ENCODE measurements around the gene AKAP11. TPM values are rescaled to one million over a fixed set of nuclear protein-coding genes. Genes with fewer than 3 reads are reported as not detected.

AKAP11 gene
- total and polyA plus RNA-seq, 2 donors (not counting 1 experiment from before 2014, with no cell fraction given): 27.8 to 34.0 TPM

GRCh38 chr13:42279080-42279479 lies 7.1 kb downstream of the AKAP11 start:
- no peak overlapping the region for H2AFZ ChIP-seq (ENCODE audit: low read length)
- no peaks in the 10 kb centered on the region for H3K9me3 ChIP-seq (ENCODE audit: control insufficient read depth, insufficient read depth, low read depth, low read length)
- H3K27me3 ChIP-seq (ENCODE audit: control insufficient read depth, insufficient read depth, low read length): no peaks in the 10 kb centered on the region
- no peaks in the 10 kb centered on the region for H3K36me3 ChIP-seq (ENCODE audit: control insufficient read depth, insufficient read depth, low read length)
- peaks cover 2% of the 10 kb centered on the region for H4K20me1 ChIP-seq (ENCODE audit: control insufficient read depth, extremely low read depth, insufficient read depth, low read length)
- H3K4me1 ChIP-seq (ENCODE audit: control insufficient read depth, extremely low read depth, insufficient read depth, low read length): peaks cover 2% of the 10 kb centered on the region
- no peak overlapping the region for H3K4me2 ChIP-seq (ENCODE audit: extremely low read depth, insufficient read depth, low read length)
- no peak for TF ChIP-seq EZH2 (IDR thresholded peaks at IDR 0.05; ENCODE audit: low read length, missing control alignments)
- TF ChIP-seq CTCF (conservative IDR thresholded peaks at IDR 0.05 in 1 of 2, IDR thresholded peaks at IDR 0.05 in 1 of 2; ENCODE audit: low read depth in 1 of 2, low read length in 2 of 2): no peak
- peak in 1 of 2 donors; percentile 49 for DNase-seq (ENCODE audit: low read depth in 2 of 2)
- H3K79me2 ChIP-seq (ENCODE audit: control insufficient read depth, insufficient read depth, low read length): peaks cover 77% of the 10 kb centered on the region
- H3K9ac ChIP-seq (ENCODE audit: insufficient read depth, low read length): no peak overlapping the region
- no peak overlapping the region for H3K27ac ChIP-seq (ENCODE audit: insufficient read depth, low read length)
- H3K4me3 ChIP-seq (replicated peaks in 1 of 4; ENCODE audit: control extremely low read depth in 1 of 4, insufficient read depth in 1 of 4, low read depth in 3 of 4, low read length in 4 of 4): no peak overlapping the region

- Histone ChIP-seq H3K4me3 (replicated peaks in 1 of 4; ENCODE audit: control extremely low read depth in 1 of 4, insufficient read depth in 1 of 4, low read depth in 3 of 4, low read length in 4 of 4) (no peak overlapping the region), H4K20me1 (ENCODE audit: control insufficient read depth, extremely low read depth, insufficient read depth, low read length) (peaks cover 2% of the 10 kb centered on the region), H3K9me3 (ENCODE audit: control insufficient read depth, insufficient read depth, low read depth, low read length) (no peaks in the 10 kb centered on the region), H3K27me3 (ENCODE audit: control insufficient read depth, insufficient read depth, low read length) (no peaks in the 10 kb centered on the region), H3K36me3 (ENCODE audit: control insufficient read depth, insufficient read depth, low read length) (no peaks in the 10 kb centered on the region), H2AFZ (ENCODE audit: low read length) (no peak overlapping the region), H3K9ac (ENCODE audit: insufficient read depth, low read length) (no peak overlapping the region), H3K4me2 (ENCODE audit: extremely low read depth, insufficient read depth, low read length) (no peak overlapping the region), H3K27ac (ENCODE audit: insufficient read depth, low read length) (no peak overlapping the region), H3K4me1 (ENCODE audit: control insufficient read depth, extremely low read depth, insufficient read depth, low read length) (no peaks in the 10 kb centered on the region), H3K79me2 (ENCODE audit: control insufficient read depth, insufficient read depth, low read length) (peaks cover 70% of the 10 kb centered on the region)
- no peak for TF ChIP-seq EZH2 (IDR thresholded peaks at IDR 0.05; ENCODE audit: low read length, missing control alignments)
- no peak for TF ChIP-seq CTCF (conservative IDR thresholded peaks at IDR 0.05 in 1 of 2, IDR thresholded peaks at IDR 0.05 in 1 of 2; ENCODE audit: low read depth in 1 of 2, low read length in 2 of 2)
- no peak for DNase-seq (ENCODE audit: low read depth in 2 of 2)
Observed at GRCh38 chr13:42279986-42280385, 8.0 kb downstream of the AKAP11 start.

GRCh38 chr13:42280537-42280936 lies 8.6 kb downstream of the AKAP11 start:
- DNase-seq (ENCODE audit: low read depth in 2 of 2): no peak

More at GRCh38 chr13:42280537-42280936, 8.6 kb downstream of the AKAP11 start:
- Histone ChIP-seq H3K4me2 (ENCODE audit: extremely low read depth, insufficient read depth, low read length) (no peak overlapping the region), H3K4me1 (ENCODE audit: control insufficient read depth, extremely low read depth, insufficient read depth, low read length) (no peaks in the 10 kb centered on the region), H3K9ac (ENCODE audit: insufficient read depth, low read length) (no peak overlapping the region), H3K4me3 (replicated peaks in 1 of 4; ENCODE audit: control extremely low read depth in 1 of 4, insufficient read depth in 1 of 4, low read depth in 3 of 4, low read length in 4 of 4) (no peak overlapping the region), H3K36me3 (ENCODE audit: control insufficient read depth, insufficient read depth, low read length) (no peaks in the 10 kb centered on the region), H3K79me2 (ENCODE audit: control insufficient read depth, insufficient read depth, low read length) (peaks cover 64% of the 10 kb centered on the region), H4K20me1 (ENCODE audit: control insufficient read depth, extremely low read depth, insufficient read depth, low read length) (peaks cover 2% of the 10 kb centered on the region), H3K27me3 (ENCODE audit: control insufficient read depth, insufficient read depth, low read length) (no peaks in the 10 kb centered on the region), H2AFZ (ENCODE audit: low read length) (no peak overlapping the region), H3K27ac (ENCODE audit: insufficient read depth, low read length) (no peak overlapping the region), H3K9me3 (ENCODE audit: control insufficient read depth, insufficient read depth, low read depth, low read length) (no peaks in the 10 kb centered on the region)
- TF ChIP-seq CTCF (conservative IDR thresholded peaks at IDR 0.05 in 1 of 2, IDR thresholded peaks at IDR 0.05 in 1 of 2; ENCODE audit: low read depth in 1 of 2, low read length in 2 of 2) (no peak), EZH2 (IDR thresholded peaks at IDR 0.05; ENCODE audit: low read length, missing control alignments) (no peak)
